ENCODE data around the gene MARK3.
"Not testable (repeated sequence)": the region's sequence is repeated elsewhere in the genome, so short reads cannot be mapped to it uniquely, and the experiment has no call there.

Gene MARK3

GRCh38 chr14:103385152-103385928, at the start of gene MARK3:
Gene MARK3, plus strand, starts transcription at chr14:103385415. Its CDS starts 615 bp downstream, at chr14:103386030.
- DNase-seq: peak; percentile 98

GRCh38 chr14:103336191-103336590, 49.0 kb upstream of the MARK3 start:
- DNase-seq: no peak

- no peak for DNase-seq
These were observed 47.4 kb upstream of the MARK3 start for GRCh38 chr14:103337794-103338193.

- no peak for DNase-seq
These were observed 45.7 kb upstream of the MARK3 start for GRCh38 chr14:103339561-103339960.

GRCh38 chr14:103340480-103341212, 44.6 kb upstream of the MARK3 start:
- DNase-seq: no peak

- no peak for DNase-seq
These were observed 43.7 kb upstream of the MARK3 start for GRCh38 chr14:103341250-103342129.

- no peak for DNase-seq
These were observed 41.9 kb upstream of the MARK3 start for GRCh38 chr14:103343164-103343879.

GRCh38 chr14:103343905-103344797, 41.1 kb upstream of the MARK3 start:
- DNase-seq: no peak

GRCh38 chr14:103346286-103346685, 38.9 kb upstream of the MARK3 start:
- no peak for DNase-seq

GRCh38 chr14:103347091-103347815, 38.0 kb upstream of the MARK3 start:
- DNase-seq: no peak

GRCh38 chr14:103348154-103348553, 37.1 kb upstream of the MARK3 start:
- no peak for DNase-seq

GRCh38 chr14:103349982-103350381, 35.2 kb upstream of the MARK3 start:
- no peak for DNase-seq

- DNase-seq: no peak
These were observed 31.9 kb upstream of the MARK3 start for GRCh38 chr14:103353362-103353761.

- DNase-seq: no peak
These were observed 31.1 kb upstream of the MARK3 start for GRCh38 chr14:103354141-103354540.

- no peak for DNase-seq
These were observed 29.1 kb upstream of the MARK3 start for GRCh38 chr14:103356024-103356682.

- DNase-seq: not testable (repeated sequence)
These were observed 27.7 kb upstream of the MARK3 start for GRCh38 chr14:103357552-103357951.

- no peak for DNase-seq
These were observed 24.7 kb upstream of the MARK3 start for GRCh38 chr14:103360548-103360947.

GRCh38 chr14:103361867-103362266, 23.3 kb upstream of the MARK3 start:
- no peak for DNase-seq

GRCh38 chr14:103362780-103363179, 22.4 kb upstream of the MARK3 start:
- no peak for DNase-seq

GRCh38 chr14:103366741-103367140, 18.5 kb upstream of the MARK3 start:
- DNase-seq: no peak

Data from stimulated activated CD4-positive, alpha-beta T cell treated with anti-CD3 and anti-CD28 coated beads, Interleukin-4, amount 100 ng/mL, for 24 hours (primary cell).